HEK293 (cell line): ENCODE data around the gene CASP7.

Experiments
- CTCF ChIA-PET: fragments of 350-600 bp; formaldehyde crosslinking; extraction: SDS; loops from one replicate; lab custom pipeline; 2021; ENCODE audit warnings: antibody characterized with exemption; lab: Yijun Ruan, JAX
- POLR2A ChIA-PET: fragments of 300-600 bp; formaldehyde crosslinking; extraction: SDS; loops from one replicate; lab custom pipeline; 2020; ENCODE audit warnings: antibody characterized with exemption, inconsistent platforms; lab: Yijun Ruan, JAX
- H3K27ac ChIP-seq: fragments of 200-500 bp; sonication (Bioruptor generic); 2 replicates; pipeline ENCODE4 v1.5.1; 2014; ENCODE audit warnings: low read depth, low read length, control low read depth, inconsistent platforms; ENCODE audit errors: extremely low read depth
- H3K36me3 ChIP-seq, 2 experiments: fragments of 200-500 bp in 1 of 2; sonication (Bioruptor generic) in 1 of 2; 1 replicate in 1 of 2; 2 replicates in 1 of 2; pipeline ENCODE4 v1.5.1; 2014 to 2017; ENCODE audit warnings: inconsistent platforms in 2 of 2, low read length in 2 of 2; ENCODE audit not compliant: control insufficient read depth in 2 of 2, insufficient read depth in 1 of 2
- H3K4me1 ChIP-seq: fragments of 200-500 bp; sonication (Bioruptor generic); 2 replicates; pipeline ENCODE4 v1.5.1; 2014; ENCODE audit warnings: mild to moderate bottlenecking, low read length, inconsistent platforms; ENCODE audit not compliant: control insufficient read depth, insufficient read depth
- H3K4me3 ChIP-seq: 2 replicates; pipeline ENCODE4 v1.5.1; 2011; ENCODE audit warnings: low read depth, mild to moderate bottlenecking, control low read depth, low read length, moderate library complexity
- H3K9me3 ChIP-seq: fragments of 200-500 bp; sonication (Bioruptor generic); 2 replicates; pipeline ENCODE4 v1.5.1; 2014; ENCODE audit warnings: low read depth, low read length, inconsistent platforms; ENCODE audit not compliant: control insufficient read depth, insufficient read depth
- ZBTB8A ChIP-seq: fragments of 450-650 bp; formaldehyde crosslinking; IDR thresholded peaks from 2 replicates; pipeline ENCODE4 v1.5.1; 2016; ENCODE audit warnings: missing biosample characterization, missing genetic modification characterization
- ZFHX2 ChIP-seq: fragments of 450-650 bp; formaldehyde crosslinking; conservative IDR thresholded peaks from 2 replicates; pipeline ENCODE4 v1.5.1; 2016; ENCODE audit warnings: missing biosample characterization, missing genetic modification characterization
- ZFP37 ChIP-seq: fragments of 450-650 bp; formaldehyde crosslinking; IDR thresholded peaks from 2 replicates; pipeline ENCODE4 v1.5.1; 2016; ENCODE audit warnings: missing biosample characterization, missing genetic modification characterization
- ZNF10 ChIP-seq: fragments of 450-650 bp; formaldehyde crosslinking; IDR thresholded peaks from 2 replicates; pipeline ENCODE4 v1.5.1; 2017; ENCODE audit warnings: missing biosample characterization, missing genetic modification characterization
- ZNF132 ChIP-seq: fragments of 450-650 bp; formaldehyde crosslinking; IDR thresholded peaks from 2 replicates; pipeline ENCODE4 v1.5.1; 2017; ENCODE audit warnings: missing biosample characterization, missing genetic modification characterization, borderline replicate concordance
- ZNF140 ChIP-seq: fragments of 450-650 bp; formaldehyde crosslinking; IDR thresholded peaks from 2 replicates; pipeline ENCODE4 v1.5.1; 2016; ENCODE audit warnings: missing biosample characterization, missing genetic modification characterization
- ZNF335 ChIP-seq: fragments of 450-650 bp; formaldehyde crosslinking; conservative IDR thresholded peaks from 2 replicates; pipeline ENCODE4 v1.5.1; 2016; ENCODE audit warnings: missing biosample characterization, missing genetic modification characterization
- ZNF596 ChIP-seq: fragments of 450-650 bp; IDR thresholded peaks from 2 replicates; pipeline ENCODE4 v1.5.0; 2018; ENCODE audit warnings: missing biosample characterization, mild to moderate bottlenecking, missing genetic modification characterization, moderate library complexity
- ZNF660 ChIP-seq: fragments of 450-650 bp; IDR thresholded peaks from 2 replicates; pipeline ENCODE4 v1.5.1; 2018; ENCODE audit warnings: missing biosample characterization, mild to moderate bottlenecking, missing genetic modification characterization
- ZXDB ChIP-seq: fragments of 450-650 bp; formaldehyde crosslinking; IDR thresholded peaks from 2 replicates; pipeline ENCODE4 v1.5.1; 2016; ENCODE audit warnings: missing biosample characterization, missing genetic modification characterization
- TF ChIP-seq, protein P1 (sequence below): fragments of 450-650 bp; formaldehyde crosslinking; IDR thresholded peaks from 2 replicates; pipeline ENCODE4 v1.5.1; 2016; ENCODE audit warnings: missing biosample characterization, missing genetic modification characterization
- TF ChIP-seq, protein P2 (sequence below): fragments of 450-650 bp; formaldehyde crosslinking; IDR thresholded peaks from 2 replicates; pipeline ENCODE4 v1.5.1; 2016; ENCODE audit warnings: missing biosample characterization, missing genetic modification characterization

CASP7 gene

DNA sequence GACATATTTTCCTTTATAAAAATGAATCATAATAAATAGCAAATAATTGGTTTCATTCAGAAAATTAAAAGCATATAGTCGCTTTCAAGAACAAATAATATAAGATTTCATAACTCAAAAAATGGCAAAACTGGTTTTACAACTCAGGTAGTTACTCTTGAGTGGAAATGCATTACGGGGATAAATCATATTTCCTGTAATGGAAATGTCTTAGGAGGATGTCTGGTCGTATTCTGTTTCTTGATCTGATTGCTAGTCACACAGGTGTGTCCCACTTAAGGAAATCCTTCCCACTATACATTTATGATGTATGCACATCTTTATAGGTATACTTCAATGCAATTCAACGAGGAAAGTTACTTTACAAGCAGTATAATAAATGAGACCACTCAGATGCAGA, 36.5 kb upstream of the CASP7 start:
- Histone ChIP-seq H3K9me3 (no peaks in the 10 kb centered on the region), H3K27ac (no peak overlapping the region), H3K4me3 (no peak overlapping the region), H3K4me1 (peaks cover 11% of the 10 kb centered on the region; the same call in 1 of the 2 replicates), H3K36me3 (no peaks in the 10 kb centered on the region)
- CTCF ChIA-PET = interaction anchor here (1.0 kb wide), 1 partner anchor 27 kb away, joined by 4 read pairs; no protein-coding TSS in a partner anchor
- POLR2A ChIA-PET = no interaction called here
- TF ChIP-seq ZFHX2 (no peak), ZNF132 (tag by site-specific recombination) (no peak), ZNF596 (tag by site-specific recombination) (no peak)

DNA sequence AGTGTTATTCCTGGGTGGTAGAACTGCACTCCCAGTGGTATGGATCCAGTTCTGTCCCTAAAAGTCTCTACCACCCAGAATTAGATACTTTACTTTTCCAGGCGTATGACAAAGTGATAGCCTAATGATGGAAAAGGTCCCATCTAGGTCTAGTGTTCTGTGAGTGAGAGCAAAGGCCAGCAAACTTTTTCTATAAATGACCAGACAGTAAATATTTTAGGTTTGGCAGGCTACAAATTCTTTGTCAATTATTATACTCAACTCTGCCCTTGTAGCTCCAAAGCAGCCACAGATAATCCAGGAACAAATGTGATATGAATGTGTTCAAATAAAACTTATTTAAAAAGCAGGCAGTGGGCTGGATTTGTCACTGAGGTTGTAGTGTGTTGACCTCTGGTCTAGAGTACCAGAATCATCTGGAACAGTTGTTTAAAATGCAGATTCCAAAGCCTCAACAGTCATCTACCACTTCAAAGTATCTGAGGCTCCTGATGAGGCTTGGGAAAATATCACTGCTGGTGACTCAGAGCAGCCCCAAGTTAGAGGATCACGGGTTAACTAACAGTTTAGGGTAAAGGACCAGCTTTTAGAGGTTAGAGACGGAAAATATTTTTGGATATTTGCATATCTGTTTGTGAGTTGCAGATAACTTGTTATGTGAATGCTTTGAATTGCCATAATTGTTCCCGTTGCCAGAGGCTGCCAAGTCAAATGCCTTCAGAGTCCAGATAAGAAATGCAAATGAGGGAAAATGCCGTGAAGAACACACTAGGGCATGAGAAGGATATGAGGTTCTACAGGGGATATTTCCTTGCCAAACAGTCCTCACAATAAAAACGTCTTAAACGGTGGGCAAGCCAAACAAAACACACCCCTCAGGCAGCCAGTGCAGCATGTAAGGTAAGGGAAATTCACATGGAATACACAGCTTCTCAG, 35.3 kb upstream of the CASP7 start:
- H3K4me1 ChIP-seq = peaks cover 11% of the 10 kb centered on the region; the same call in 1 of the 2 replicates
- CTCF ChIA-PET = interaction anchor here (0.6 to 1.0 kb wide), 2 partner anchors 28 to 32 kb away, joined by 3 to 4 read pairs; no protein-coding TSS in a partner anchor
- no peaks in the 10 kb centered on the region for H3K9me3 ChIP-seq
- H3K27ac ChIP-seq = no peak overlapping the region
- no peak overlapping the region for H3K4me3 ChIP-seq
- no peaks in the 10 kb centered on the region for H3K36me3 ChIP-seq
- POLR2A ChIA-PET = no interaction called here
- TF ChIP-seq ZXDB (tag by site-specific recombination) (no peak), ZNF660 (tag by site-specific recombination) (no peak), ZNF140 (tag by site-specific recombination) (no peak), ZNF10 (0 out of 2 replicates have a peak, but pooled peaks have one; percentile 25), ZFP37 (tag by site-specific recombination) (no peak), ZBTB8A (tag by site-specific recombination) (no peak), ZNF335 (peak; percentile 71)
- TF ChIP-seq, protein P1, sequence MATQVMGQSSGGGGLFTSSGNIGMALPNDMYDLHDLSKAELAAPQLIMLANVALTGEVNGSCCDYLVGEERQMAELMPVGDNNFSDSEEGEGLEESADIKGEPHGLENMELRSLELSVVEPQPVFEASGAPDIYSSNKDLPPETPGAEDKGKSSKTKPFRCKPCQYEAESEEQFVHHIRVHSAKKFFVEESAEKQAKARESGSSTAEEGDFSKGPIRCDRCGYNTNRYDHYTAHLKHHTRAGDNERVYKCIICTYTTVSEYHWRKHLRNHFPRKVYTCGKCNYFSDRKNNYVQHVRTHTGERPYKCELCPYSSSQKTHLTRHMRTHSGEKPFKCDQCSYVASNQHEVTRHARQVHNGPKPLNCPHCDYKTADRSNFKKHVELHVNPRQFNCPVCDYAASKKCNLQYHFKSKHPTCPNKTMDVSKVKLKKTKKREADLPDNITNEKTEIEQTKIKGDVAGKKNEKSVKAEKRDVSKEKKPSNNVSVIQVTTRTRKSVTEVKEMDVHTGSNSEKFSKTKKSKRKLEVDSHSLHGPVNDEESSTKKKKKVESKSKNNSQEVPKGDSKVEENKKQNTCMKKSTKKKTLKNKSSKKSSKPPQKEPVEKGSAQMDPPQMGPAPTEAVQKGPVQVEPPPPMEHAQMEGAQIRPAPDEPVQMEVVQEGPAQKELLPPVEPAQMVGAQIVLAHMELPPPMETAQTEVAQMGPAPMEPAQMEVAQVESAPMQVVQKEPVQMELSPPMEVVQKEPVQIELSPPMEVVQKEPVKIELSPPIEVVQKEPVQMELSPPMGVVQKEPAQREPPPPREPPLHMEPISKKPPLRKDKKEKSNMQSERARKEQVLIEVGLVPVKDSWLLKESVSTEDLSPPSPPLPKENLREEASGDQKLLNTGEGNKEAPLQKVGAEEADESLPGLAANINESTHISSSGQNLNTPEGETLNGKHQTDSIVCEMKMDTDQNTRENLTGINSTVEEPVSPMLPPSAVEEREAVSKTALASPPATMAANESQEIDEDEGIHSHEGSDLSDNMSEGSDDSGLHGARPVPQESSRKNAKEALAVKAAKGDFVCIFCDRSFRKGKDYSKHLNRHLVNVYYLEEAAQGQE (tag by site-specific recombination) = no peak
- TF ChIP-seq, protein P2, sequence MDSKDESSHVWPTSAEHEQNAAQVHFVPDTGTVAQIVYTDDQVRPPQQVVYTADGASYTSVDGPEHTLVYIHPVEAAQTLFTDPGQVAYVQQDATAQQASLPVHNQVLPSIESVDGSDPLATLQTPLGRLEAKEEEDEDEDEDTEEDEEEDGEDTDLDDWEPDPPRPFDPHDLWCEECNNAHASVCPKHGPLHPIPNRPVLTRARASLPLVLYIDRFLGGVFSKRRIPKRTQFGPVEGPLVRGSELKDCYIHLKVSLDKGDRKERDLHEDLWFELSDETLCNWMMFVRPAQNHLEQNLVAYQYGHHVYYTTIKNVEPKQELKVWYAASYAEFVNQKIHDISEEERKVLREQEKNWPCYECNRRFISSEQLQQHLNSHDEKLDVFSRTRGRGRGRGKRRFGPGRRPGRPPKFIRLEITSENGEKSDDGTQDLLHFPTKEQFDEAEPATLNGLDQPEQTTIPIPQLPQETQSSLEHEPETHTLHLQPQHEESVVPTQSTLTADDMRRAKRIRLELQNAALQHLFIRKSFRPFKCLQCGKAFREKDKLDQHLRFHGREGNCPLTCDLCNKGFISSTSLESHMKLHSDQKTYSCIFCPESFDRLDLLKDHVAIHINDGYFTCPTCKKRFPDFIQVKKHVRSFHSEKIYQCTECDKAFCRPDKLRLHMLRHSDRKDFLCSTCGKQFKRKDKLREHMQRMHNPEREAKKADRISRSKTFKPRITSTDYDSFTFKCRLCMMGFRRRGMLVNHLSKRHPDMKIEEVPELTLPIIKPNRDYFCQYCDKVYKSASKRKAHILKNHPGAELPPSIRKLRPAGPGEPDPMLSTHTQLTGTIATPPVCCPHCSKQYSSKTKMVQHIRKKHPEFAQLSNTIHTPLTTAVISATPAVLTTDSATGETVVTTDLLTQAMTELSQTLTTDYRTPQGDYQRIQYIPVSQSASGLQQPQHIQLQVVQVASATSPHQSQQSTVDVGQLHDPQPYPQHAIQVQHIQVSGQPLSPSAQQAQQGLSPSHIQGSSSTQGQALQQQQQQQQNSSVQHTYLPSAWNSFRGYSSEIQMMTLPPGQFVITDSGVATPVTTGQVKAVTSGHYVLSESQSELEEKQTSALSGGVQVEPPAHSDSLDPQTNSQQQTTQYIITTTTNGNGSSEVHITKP = peak; percentile 45
